ENCODE results near the gene CFAP45.

CFAP45 gene

DNA sequence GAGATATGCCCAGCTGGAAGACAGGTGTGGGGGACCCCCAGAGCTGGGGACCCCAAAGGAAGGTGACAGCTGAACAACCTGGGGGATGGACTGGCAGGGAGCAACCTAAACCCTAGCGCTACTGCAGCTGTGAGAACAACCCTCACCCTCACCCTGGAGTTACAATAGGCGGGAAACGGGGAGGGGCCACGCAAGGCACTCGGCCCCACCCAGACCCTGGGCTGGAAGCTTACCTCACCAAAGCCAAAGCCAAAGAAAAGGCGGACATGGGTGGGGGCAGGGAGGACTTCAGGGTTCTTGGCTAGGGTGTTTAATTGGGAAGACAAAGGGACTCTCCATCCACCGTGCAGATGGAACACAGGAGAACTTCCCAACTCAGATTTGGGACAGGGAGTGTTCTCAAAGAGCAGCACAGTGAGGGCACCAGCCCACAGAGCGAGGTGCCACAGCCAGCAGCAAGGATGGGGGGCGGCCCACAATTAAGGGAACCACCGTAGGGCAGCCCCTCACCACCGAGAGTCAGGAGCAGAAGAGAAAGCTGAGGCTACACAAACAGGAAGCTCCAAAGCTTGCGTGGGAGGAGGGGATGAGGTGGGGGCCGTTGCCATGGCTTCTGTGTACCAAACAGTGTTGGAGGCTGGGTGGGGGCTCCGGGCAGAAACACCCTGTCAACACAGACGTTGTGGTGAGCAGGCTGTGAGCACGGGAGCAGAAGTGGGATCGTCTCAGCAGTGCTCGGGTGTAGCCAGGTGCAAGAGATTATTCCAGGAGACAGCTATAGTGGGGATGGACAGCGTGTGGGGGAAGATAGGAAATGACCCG is 23.4 kb upstream of the CFAP45 start:
- peak; percentile 79 for DNase-seq (ENCODE audit: low read depth)

- no peak for DNase-seq (ENCODE audit: low read depth)
Measured at GRCh38 chr1:159922511-159923202, 22.7 kb upstream of the CFAP45 start.

GRCh38 chr1:159921700-159922504 is 21.9 kb upstream of the CFAP45 start:
- DNase-seq (ENCODE audit: low read depth): no peak

DNA sequence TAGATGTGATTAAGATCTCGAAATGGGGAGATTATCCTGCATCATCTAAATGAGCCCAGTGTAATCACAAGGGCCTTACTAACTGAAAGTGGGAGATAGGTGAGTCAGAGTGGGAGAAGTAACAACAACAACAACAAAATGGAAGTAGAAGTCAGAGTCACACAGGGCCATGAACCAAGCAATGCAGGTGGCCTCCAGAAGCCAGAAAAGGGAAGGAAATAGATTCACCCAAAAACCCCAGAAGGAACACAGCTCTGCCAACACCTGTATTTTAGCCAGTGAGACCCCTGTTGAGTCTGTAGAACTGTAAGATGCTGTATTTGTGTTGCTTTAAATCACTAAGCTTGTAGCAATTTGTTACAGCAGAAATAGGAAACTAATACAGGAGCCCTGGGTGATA is 21.3 kb upstream of the CFAP45 start:
- DNase-seq (ENCODE audit: low read depth): no peak

- no peak for DNase-seq (ENCODE audit: low read depth)
Measured at GRCh38 chr1:159920651-159921050, 20.7 kb upstream of the CFAP45 start.

DNA sequence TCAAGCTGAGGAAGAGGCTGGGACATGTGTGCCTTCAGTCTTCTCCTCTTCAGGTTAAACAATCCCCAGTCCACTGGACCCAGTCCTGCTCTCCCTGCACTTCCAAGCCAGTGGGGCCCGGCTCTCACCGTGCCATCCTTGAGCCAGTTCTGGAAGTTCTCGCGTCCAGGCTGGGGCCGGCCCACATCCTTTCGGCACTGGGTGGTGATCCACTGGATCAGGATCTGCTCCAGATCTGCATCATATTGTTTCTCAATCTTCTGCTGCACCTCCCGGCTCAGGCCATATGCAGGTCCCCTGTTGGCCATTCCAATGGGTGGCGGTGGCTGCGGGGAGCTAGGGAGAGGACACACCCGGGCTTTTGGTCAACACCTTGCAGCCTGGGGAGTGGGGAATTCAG is 20.2 kb upstream of the CFAP45 start:
- no peak for DNase-seq (ENCODE audit: low read depth)

DNA sequence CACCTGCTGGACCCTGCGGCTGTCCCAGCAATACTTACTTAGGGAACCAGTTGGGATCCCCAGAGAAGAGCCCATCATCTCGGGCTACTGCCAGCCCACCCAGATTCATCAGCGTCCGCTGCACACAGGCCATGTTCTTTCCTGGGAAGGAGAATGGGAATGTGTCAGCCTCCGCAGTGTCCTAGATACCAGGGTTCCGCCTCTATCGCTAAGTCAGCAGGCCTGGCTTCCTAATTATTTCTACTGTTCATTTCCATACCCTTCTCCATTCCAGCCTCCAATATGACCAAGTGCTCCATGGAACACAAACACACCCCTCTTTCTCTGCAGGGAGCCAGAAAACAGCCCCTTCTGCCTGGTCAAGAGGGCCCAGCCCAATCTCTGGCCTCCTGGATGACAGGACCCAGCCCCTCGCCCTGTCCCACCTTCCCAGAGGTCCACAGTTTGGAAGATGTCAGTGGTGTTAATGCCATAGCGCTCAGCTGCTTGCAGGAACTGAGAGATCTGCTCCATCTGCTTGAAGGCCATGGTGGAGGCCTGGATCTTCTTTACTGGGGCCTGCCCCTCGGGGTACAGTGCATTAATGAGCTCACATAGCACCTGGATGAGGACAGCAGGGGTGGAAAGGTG is 19.4 kb upstream of the CFAP45 start:
- DNase-seq (ENCODE audit: low read depth): no peak

DNA sequence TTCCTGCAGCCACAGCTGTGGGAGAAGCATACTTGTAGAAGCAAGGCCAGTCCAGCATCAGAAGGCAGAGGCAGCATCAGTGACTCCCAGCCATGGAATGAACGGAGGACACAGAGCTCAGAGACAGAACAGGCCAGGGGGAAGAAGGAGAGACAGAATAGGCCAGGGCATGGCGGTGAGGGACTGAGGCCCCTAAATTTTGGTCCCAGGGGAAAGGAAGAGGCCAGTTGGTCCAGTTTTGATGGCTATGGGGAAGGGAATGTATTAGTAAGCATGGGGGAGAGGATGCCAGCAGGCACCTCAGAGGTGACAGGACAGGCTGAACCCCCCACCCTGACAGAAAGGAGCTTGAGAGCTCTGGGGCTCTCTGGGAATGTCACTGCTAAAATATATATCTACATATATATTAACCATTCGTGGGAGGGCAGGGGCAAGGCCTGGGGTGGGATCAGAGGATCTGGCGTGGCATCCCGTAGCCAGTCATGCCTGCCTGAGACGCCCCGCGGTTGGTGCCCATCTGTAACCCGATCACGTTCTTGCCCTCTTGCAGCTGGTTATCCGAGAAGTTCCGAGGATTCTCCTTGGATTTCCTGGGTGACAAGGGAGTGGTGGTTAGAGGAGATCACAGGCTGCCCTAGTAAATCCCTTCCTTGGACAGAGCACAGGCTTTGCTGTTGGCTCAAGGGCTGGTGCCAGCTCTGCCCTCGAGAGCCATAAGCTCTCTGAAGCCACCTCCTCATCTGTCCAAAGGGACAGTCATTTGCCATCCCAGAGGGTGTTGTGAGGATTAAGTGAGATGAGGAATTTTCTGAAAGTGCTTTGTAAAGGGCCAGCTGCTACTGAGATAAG is 18.6 kb upstream of the CFAP45 start:
- DNase-seq (ENCODE audit: low read depth): no peak

GRCh38 chr1:159917533-159918351 is 17.8 kb upstream of the CFAP45 start:
- no peak for DNase-seq (ENCODE audit: low read depth)

DNA sequence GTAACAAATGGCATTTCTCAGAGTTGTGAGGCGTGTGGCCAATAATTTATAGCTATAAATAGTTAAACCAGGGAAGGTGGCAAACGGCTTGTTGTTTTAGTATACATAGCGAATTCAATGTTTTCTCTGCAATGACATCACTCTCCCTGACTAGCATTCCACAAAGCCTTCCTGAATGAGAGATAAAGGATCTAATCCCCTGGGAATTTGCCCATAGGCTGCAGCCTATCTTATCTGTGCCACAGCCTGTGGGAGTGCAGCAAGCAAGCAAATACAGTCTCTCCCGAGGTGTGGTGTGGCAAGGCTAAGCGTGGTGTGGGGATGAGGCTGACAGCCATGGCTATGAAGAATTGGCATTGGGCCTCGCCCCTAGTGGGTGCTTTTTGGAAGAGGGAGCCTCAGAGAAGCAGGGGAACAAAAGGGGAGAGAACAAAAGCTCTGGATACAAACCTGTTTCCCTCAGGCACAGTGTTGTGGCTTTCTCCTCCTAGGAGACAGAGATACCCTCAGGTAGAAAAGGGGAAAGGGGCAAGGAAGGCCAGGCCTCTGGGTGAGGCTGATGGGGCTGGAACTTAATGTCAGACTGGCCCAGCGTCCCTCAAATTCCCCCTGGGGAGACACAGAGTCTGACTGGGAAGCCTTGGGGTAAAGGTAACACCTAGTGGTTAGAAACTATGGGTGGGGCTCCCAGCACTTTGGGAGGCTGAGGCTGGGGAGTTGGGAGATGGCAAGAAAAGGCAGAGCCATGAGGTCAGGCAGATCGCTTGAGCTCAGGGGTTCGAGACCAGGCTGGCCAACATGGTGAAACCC is 16.5 kb upstream of the CFAP45 start:
- DNase-seq (ENCODE audit: low read depth): no peak

DNA sequence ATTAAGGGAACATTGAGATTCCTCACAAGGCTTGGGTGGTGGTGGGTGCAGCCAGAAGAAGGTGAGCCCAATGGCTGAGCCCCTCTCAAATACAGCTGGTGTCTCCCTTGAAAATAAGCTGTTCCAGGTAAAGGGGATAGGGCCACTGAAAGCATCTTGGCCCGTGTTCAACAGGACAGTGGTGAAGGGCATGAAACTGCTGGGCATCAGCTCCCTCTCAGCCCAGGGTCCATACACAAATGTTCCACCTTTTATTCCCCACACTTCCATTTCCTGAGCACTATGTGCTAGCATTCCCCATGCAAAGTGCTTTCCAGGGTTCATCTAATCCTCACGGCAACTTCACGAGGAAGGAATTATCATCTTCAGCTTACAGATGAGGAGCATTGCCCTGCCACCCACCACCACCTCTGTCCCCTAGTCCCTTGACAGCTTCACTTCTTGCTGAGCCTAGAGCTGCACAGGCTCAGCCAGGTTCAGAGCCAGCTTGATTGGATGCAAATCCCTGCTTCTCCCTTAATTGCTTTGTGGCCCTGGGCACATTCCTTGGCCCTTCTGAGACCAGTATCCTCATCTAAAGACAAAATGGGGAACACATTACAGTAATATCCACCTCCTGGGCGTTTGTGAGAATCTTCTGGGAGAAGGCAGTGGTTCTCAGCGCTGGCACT is 15.7 kb upstream of the CFAP45 start:
- DNase-seq (ENCODE audit: low read depth): no peak

GRCh38 chr1:159914252-159915018 is 14.5 kb upstream of the CFAP45 start:
- DNase-seq (ENCODE audit: low read depth): no peak

GRCh38 chr1:159913451-159914192 is 13.7 kb upstream of the CFAP45 start:
- DNase-seq (ENCODE audit: low read depth): no peak

- no peak for DNase-seq (ENCODE audit: low read depth)
Measured at GRCh38 chr1:159911326-159912070, 11.5 kb upstream of the CFAP45 start.

- no peak for DNase-seq (ENCODE audit: low read depth)
Measured at GRCh38 chr1:159908031-159908940, 8.3 kb upstream of the CFAP45 start.

- DNase-seq (ENCODE audit: low read depth): no peak
Measured at GRCh38 chr1:159906960-159907359, 7.0 kb upstream of the CFAP45 start.
